WI38 (cell line): ENCODE results near the gene SLC24A2.

Experiments
- H3K4me3 ChIP-seq: 2 replicates; pipeline ENCODE4 v1.5.1; 2011; ENCODE audit warnings: low read depth, mild to moderate bottlenecking, control low read depth, low read length
- CTCF ChIP-seq: IDR thresholded peaks from 2 replicates; pipeline ENCODE4 v1.5.1; 2012; ENCODE audit warnings: low read depth, mild to moderate bottlenecking, control low read depth, low read length

Gene SLC24A2

GRCh38 chr9:19768798-19769197 is 20.0 kb downstream of the SLC24A2 start:
- TF ChIP-seq CTCF = no peak
- H3K4me3 ChIP-seq = no peak overlapping the region

GRCh38 chr9:19759066-19759465 is 29.8 kb downstream of the SLC24A2 start:
- TF ChIP-seq CTCF = no peak
- no peak overlapping the region for H3K4me3 ChIP-seq

- no peak overlapping the region for H3K4me3 ChIP-seq
- no peak for TF ChIP-seq CTCF
These were observed 31.1 kb downstream of the SLC24A2 start for GRCh38 chr9:19757745-19758144.

- H3K4me3 ChIP-seq = no peak overlapping the region
- no peak for TF ChIP-seq CTCF
These were observed 33.9 kb downstream of the SLC24A2 start for GRCh38 chr9:19754921-19755320.

- H3K4me3 ChIP-seq = no peak overlapping the region
- TF ChIP-seq CTCF = no peak
These were observed 40.3 kb downstream of the SLC24A2 start for GRCh38 chr9:19748278-19749126.

- no peak for TF ChIP-seq CTCF
- H3K4me3 ChIP-seq = no peak overlapping the region
These were observed 42.6 kb downstream of the SLC24A2 start for GRCh38 chr9:19746223-19746622.

GRCh38 chr9:19741178-19741577 is 47.7 kb downstream of the SLC24A2 start:
- no peak overlapping the region for H3K4me3 ChIP-seq
- TF ChIP-seq CTCF = no peak
